Left forelimb (tissue), 1 donor: ENCODE results near the gene SMCHD1.
"Not testable (repeated sequence)": the region's sequence is repeated elsewhere in the genome, so short reads cannot be mapped to it uniquely, and the experiment has no call there.

Experiments used
- DNase-seq: peaks from one replicate; pipeline ENCODE4 v3.0.0-alpha.2; 2018; ENCODE audit warnings: low spot score

SMCHD1 gene

DNA sequence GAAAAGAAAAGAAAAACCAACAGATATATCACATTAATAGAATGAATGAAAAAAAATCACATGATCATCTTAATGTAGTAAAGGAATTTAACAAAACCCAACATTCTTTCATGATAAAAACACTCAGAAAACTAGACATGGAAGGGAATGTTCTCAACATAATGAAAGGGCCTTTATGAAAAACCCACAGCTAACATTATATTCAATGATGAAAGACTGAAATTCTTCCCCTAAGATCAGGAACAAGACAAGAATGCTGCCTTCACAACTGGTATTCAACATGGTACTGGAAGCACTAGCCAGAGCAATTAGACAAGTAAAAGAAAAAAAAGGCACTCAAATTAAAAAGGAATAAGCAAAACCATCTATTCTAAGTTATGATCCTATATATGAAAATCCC is 162.8 kb downstream of the SMCHD1 start:
- DNase-seq: no peak

DNA sequence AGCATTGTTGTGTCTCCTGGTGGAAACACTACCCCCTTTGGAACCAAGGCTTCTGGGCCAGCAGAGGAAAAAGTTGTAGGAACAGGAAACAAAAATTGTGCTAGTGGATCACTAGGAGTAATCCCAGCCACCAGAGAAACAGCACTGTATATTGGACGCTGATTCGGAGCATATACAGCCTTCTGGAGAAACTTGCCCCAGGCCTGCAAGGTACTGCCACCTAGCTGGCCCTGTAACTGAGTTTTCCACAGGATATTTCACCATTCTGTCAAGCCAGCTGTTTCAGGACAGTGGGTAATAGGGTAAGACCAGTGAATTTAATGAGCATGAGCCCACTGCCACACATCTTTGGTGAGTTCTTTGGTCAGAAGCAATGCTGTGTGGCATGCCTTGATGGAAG is 166.2 kb downstream of the SMCHD1 start:
- DNase-seq: no peak

DNA sequence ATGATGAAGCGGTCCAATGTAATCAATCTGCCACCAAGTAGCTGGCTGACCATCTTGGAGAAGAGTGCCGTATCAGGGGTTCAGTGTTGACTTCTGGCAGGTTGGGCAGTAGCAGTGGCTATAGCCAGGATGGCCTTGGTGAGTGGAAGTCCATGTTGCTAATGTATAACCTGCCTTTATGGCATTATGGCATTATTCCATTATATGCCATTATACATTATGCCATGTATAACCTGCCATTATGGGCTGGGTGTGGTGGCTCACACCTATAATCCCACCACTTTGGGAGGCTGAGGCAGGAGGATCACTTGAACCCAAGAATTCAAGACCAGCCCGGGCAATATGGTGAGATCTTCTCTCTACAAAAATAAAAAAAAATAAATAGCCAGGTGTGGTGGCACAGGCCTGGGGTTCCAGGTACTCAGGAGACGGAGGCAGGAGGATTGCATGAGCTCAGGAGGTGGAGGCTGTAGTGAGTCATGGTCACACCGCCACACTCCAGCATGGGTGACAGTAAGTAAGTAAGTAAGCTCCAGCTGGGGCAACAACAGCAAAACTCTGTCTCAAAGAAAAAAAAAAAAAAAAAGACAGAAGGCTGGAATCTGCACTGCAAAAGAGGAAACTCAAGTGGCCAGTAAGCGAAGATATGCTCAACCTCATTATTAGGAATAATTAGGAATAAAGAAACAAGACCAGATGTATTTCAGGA is 166.8 kb downstream of the SMCHD1 start:
- DNase-seq: no peak

DNA sequence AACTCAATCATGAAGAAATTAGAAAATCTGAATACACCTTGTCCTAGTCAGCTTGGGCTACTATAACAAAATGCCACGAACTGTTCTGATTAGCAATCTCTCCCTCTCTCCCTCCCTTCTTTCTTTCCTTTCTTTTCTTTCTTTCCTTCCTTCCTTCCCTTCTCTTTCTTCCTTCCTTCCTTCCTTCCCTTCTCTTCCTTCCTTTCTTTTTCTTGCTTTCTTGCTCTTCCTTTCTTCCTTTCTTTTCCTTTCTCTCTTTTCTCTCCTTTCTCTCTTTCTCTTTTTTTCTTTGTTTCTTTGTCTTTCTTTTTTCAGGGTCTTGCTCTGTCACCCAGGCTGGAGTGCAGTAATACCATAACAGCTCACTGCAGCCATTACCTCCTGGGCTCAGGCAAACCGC is 167.7 kb downstream of the SMCHD1 start:
- DNase-seq: no peak

DNA sequence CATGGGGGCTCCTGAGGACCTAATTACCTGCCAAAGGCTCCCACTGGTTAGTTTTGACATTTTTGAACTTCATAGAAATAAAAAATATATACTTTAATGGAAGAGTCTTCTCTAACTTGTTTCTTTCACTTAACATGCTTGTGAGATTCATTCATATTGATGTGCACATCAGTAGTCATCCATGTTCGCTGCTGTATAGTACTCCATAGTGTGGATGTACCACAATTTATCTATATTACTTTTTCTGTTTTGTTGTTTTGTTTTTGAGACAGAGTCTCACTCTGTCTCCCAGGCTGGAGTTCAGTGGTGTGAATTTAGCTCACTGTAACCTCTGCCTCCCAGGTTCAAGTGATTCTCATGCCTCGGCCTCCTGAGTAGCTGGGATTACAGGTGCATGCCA is 168.4 kb downstream of the SMCHD1 start:
- DNase-seq: no peak

DNA sequence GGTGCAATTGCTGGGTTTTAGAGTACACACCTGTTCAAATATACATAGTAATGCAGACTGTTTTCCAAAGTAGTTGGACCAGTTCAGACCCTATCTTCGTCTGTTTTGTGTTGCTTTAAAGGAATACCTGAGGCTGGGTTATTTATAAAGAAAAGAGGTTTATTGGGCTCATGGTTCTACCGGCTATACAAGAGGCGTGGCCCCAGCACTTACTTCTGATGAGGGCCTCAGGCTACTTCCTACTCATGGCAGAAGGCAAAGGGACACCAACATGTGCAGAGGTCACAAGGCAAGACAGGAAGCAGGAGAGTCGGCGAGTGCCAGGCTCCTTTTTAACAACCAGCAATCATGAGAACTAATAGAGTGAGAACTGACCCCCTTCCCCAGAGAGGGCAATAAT is 169.3 kb downstream of the SMCHD1 start:
- DNase-seq: no peak

DNA sequence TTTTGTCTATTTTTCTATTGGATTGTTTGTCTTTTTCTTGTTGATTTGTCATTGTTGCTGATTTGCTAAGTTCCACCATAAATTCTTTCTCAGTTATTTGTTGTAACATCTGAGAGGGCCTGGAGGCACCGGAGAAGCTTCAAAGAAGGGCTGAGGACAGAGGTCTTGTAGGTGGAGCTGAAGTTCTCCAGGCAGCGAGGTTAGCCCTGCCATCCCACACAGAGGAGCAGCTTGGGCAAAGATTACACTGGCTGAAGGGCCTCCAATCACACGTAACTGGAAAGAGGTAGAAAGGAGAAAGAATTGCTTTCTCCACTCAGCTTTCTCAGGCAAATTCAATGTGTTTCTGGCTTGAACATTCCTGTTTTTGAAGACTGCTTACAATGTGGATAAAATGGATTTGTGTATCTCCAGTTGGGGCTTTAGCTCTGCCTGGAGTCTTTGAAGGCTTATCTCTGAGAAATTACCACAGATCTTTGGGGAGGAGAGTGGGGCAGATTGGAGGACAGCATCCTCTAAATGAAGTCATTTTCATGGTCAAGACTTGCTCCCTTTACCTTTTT is 170.2 kb downstream of the SMCHD1 start:
- no peak for DNase-seq

DNA sequence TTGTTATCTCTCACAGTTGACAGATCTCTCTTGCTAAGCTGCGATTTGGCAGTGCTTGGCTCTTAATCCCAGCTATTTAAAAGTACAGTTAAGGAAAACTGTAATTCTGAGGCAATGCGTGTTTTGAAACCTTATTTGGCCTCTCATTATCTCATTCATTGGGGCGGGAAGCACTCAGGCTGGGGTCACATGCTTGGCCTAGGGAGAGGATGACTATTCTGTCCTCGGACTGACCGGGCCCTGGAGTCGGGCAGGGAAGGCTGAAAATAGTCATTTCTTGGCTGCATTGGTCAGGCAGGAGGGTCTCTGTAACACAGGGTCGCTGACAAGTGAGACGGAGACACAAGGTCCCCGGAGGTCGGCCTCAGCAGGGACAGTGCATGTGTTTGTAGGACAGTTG is 171.1 kb downstream of the SMCHD1 start:
- DNase-seq: no peak

DNA sequence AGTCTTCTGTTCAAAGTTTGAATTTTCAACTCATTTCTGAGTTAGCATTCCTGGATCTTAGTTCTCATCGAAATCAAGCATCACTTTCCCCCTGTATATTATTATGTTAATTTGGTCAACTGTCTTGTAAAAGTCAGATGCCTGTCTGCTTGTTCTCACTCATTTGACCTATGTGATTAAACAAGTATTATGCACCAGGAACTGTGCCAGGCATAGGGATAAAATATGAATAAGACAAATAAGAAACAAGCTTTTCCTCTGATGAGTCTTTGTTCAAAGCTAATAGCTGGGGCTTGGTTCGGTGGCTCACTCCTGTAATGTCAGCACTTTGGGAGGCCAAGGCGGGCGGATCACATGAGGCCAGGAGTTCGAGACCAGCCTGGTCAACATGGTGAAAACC is 171.5 kb downstream of the SMCHD1 start:
- no peak for DNase-seq

DNA sequence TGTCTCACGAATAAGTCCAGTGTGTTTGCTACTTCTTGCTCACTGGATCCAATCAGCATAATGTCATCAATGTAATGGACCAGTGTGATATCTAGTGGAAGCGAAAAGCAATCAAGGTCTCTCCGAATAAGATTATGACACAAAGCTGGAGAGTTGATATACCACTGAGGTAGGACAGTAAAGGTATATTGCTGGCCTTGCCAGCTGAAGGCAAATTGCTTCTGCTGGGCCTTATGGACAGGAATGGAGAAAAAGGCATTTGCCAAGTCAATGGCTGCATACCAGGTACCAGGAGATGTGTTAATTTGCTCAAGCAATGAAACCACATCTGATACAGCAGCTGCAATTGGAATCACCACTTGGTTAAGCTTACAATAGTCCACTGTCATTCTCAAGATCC is 180.6 kb downstream of the SMCHD1 start:
- DNase-seq: not testable (repeated sequence)

DNA sequence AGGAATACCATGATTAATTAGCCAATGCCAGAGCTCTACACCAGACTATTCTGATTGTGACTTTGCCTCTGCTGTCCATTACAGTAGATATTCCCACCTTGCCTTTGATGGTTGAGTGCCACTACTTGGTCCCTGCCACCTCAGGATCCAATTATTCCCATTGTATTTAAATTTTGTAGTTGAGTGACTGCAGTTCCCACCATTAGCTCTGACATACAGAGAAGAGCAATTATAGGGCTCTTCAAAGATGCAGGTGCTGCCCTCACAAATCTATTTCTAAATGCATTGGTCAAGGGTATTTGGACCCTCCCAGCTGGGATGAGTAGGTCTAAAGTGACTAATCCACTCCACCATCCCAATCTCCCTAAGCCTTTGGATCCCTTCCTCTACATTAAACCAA is 181.8 kb downstream of the SMCHD1 start:
- not testable (repeated sequence) for DNase-seq

DNA sequence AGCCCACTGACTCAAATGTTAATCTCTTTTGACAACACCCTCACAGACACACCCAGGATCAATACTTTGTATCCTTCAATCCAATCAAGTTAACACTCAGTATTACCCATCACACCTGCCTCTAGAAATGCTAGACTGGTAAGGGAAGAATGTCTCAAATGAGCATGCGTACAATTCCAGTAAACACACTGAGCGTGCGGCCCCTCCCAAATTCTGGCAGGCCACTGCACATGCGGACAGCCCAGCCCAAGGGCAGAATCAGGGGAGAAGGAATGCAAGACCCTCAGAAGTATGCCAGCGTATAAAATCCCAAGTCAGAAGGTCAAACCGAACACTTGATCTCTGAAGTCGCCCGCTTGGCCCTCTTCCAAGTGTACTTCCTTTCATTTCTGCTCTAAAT is 183.7 kb downstream of the SMCHD1 start:
- DNase-seq: no peak

DNA sequence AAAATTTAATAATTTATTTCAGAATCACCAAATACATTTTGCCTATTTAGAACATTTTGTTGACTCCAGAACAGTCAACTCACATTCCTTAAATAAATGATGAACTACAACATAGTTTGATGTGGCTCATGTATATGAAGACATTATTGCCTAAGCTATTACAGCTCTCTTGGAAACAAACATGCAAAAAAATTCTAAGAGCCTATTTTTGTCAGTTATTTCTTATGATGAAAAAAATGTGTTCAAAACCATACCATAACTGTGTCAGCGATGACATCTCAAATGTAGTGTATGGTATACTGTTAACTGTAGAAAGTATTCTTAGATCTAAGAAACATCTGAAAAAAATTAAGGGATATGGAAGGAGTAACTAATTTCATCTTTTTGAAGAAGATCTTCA is 185.0 kb downstream of the SMCHD1 start:
- DNase-seq: no peak

DNA sequence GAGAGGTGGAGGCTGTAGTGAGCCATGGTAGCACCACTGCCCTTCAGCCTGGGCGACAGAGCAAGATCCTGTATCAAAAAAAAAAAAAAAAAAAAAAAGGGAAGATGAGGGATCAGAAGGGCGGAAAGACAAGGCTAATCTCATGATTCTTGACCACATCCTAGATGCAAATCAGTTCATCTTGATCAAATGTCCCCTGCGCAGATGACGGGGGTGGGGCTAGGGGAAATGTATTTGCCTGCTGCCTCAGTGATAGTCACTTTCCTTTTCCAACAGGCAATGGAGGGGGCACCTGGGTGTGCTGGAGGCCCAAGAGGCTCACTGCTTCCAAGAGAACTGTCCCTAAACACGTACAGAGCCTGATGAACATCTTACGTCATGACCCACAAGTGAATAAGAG is 187.6 kb downstream of the SMCHD1 start:
- no peak for DNase-seq

DNA sequence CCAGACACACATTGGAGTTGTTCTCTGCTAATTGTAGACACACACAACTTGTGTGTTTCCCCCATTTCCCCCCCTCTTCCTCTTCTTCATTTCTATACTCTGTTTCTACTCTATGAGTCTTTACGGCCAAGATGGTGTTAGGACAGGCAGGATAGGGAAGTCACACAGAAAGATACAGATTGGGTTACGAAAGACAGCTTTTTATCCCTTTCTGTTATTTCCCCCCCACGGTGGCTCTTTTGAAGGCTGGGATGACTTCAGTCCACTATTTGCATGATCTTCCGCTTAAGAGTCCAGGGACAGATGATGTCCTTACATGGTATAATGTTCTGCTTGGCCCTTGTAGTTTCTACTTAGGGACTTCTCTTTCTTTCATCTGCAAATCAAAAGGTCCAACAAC is 189.6 kb downstream of the SMCHD1 start:
- no peak for DNase-seq

DNA sequence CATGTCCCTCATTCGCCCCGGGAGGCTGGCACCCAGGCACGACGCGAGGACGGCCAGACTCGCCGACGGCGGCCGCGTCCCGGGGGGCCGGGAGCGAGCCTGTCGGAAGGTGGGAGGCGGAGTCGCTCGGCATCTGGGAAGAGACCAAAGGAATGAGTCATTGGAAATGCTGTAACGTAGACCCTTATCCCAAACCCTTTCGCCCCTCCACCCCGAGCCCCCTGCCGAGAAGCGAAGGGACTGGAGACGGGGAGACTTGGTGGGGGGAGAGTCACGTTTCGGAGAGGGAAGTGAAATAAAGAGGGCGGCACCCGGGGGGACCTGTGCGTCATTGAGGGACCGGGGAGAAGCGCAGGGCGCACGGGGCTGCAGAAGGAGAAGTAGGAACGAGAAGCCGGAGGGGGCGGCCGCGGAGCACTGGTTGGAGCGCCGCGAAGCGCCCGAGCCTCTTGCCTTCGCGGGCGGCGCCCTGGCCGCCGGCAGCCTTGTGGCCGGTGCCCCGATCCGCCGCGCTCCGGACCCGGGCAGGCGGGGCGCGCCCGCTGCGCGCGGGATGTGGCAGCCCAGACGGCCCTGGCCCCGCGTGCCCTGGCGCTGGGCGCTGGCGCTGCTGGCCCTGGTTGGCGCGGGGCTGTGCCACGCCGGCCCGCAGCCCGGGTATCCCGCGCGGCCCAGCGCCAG is 191.2 kb downstream of the SMCHD1 start, which contains the start of gene EMILIN2:
EMILIN2 (plus strand) TSS at position 371 of the 681 bp plus-strand sequence; CDS start at position 554, 183 bp downstream.
- DNase-seq: peak; percentile 86

DNA sequence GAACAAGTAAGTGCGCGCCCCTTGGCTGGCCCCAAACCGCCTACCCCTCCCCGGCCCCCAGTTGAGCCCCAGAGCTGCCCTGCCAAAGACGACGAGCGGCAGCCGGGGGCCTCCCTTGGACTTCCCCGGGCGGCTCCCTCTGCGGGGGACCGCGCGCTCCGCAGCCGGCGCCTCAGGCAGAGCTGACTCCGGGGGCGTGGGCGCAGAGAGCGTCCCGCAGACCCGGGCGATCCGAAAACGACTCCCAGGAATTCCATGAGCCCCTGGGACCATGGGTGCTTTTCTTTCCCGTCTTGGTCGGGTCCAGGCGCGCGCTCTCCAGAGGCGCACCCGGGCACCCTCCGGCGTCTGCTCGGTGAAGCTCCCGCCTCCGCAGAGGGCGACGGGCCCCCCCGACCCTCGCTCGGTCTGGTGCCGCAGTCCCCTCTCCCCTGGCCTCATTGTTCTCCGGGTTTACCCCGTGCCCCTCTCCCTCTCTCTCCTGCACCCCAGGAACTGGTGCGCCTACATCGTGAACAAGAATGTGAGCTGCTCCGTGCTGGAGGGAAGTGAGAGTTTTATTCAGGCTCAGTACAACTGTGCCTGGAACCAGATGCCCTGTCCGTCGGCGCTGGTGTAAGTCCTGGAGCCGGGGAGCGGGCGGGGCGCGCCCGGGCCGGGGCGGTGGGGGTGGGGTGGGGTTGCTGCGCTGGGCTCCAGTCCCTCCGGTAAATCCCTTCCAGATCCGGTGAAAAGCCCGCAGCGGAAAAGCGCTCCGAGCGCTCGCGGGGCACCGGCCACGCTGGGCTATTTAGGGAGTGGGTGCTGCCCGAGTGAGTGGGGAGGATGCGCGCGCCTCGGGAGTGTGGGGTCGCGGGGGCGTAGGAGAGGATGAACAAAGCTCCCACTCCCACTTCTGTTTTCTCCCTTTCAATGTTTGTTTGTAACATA is 192.1 kb downstream of the SMCHD1 start:
- DNase-seq: peak; percentile 74

DNA sequence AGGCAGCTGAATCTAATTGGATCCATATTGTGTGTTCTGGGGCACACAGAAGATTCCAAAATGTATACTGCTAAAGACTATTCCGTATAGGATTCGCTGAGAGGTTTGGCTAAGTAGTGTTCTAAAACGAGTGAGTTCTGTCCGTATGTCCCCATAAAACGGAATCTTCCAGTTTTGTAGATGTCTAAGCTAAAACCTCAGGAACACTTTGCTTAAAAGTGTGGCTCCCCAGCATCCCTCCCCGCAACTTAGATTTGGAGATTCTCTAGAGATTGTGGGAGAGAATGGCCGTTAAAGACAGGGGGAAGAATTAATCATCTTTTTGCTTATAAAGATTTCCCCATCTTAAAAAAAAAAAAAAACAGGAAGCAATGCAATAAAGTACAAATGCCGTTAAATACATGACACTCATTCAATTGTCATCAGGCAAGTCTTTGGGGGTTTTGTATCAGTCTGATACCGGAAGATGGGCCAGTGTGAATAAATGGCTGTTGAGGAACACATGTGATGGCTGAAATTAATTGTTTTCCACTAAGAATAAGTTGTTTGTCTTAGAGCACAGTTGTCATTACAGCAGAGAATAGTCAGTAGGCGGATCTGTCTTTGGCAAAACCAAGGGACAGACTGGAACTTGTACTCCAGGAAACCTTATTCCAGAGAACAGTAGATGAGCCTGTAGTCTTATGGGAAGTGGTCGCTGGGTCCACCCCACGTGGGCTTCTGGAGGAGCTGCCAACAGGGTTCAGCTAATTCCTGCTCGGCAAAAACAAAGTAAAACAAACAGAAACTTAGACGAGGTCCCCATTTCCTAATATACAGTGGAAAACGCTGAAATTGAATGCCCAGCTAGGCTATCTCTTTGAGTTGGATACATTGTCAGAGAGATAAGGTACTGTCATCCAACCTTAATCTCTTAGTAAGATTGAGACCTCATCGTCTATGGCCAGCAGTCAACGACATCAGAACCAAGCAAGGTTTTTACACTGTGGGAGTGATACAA is 193.0 kb downstream of the SMCHD1 start:
- no peak for DNase-seq

DNA sequence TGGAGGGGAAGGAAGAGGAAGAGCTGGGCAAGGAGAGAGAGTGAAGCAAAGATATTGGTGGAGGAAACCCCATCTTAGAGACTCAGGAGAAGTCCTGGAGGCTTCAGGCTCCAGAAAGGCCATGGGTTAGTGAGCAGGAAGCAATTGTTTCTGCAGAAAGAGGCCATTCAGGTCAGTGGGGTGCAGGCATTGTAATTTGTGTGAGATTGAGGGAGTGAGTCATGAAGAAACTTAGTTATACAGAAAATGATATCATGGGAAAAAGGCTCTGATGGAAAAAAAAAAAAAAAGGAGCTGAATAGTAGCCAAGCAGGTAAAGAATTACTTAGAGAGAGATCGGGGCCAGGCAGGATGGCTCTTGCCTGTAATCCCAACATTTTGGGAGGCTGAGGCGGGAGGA is 195.3 kb downstream of the SMCHD1 start:
- no peak for DNase-seq

DNA sequence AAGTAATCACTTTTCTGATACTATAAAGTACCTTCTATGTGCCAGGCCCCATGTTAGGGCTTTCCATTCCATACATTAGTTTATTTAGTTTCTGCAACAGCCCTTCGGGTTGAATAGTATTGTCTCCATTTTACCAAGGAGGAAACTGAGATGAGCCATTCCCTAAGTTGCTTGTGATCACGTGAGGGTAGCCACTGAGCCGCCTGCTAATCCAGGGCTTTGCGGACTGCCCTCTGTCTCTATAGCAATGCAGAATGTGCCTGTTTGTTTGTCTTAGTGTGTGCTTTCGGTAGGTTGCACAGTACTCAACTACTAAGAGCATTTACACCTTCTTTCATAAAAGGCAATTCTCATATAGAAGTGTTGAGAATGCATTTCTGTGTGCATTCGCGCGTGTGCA is 196.2 kb downstream of the SMCHD1 start:
- no peak for DNase-seq

DNA sequence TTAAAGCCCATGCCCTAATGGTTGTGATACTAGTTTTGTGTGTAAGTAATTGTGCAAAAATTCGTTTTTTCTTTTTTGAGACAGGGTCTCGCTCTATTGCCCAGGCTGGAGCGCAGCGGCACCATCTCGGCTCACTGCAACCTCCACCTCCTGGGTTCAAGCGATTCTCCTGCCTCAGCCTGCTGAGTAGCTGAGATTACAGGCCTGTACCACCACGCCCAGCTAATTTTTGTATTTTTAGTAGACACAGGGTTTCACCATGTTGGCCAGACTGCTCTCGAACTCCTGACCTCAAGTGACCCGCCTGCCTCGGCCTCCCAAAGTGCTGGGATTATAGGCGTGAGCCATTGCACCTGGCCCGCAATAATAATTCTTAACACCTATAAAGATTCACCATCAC is 196.9 kb downstream of the SMCHD1 start:
- DNase-seq: not testable (repeated sequence)
